ENCODE measurements around the gene MEIOB.

- TF ChIP-seq FOXP2 (optimal IDR thresholded peaks at IDR 0.05; ENCODE audit: borderline replicate concordance, extremely low read depth, extremely low read length, insufficient read depth): no peak
- TF ChIP-seq POLR2AphosphoS5 (IDR thresholded peaks at IDR 0.05; ENCODE audit: low read depth, low read length): no peak
Measured at GRCh38 chr16:1906846-1907165, 34.8 kb upstream of the MEIOB start.
